ENCODE results near the gene HELQ. TPM values are rescaled to one million over a fixed set of nuclear protein-coding genes. Genes with fewer than 3 reads are reported as not detected.
"Not testable (repeated sequence)": the region's sequence is repeated elsewhere in the genome, so short reads cannot be mapped to it uniquely, and the experiment has no call there.

HELQ gene
- 7.4 and 10.1 TPM in 2 replicates for total RNA-seq

GRCh38 chr4:83455281-83456183, at the start of gene HELQ, which contains the start of gene MRPS18C:
Gene HELQ (minus strand): TSS chr4:83455823. CDS start chr4:83455693, 130 bp downstream.
Gene MRPS18C (plus strand): TSS chr4:83456058. CDS start chr4:83456078, 20 bp downstream.
- FAIRE-seq = peak; percentile 47

GRCh38 chr4:83504996-83505395, 49.4 kb upstream of the HELQ start:
- no peaks in the 10 kb centered on the region for H3K27me3 ChIP-seq (ENCODE audit: control insufficient read depth, insufficient read depth, low read length)
- no peaks in the 10 kb centered on the region for H3K36me3 ChIP-seq (ENCODE audit: control insufficient read depth, insufficient read depth, low read length)
- no peak overlapping the region for H3K4me3 ChIP-seq (ENCODE audit: low read depth, low read length)
- FAIRE-seq (no peak), DNase-seq (ENCODE audit: low read depth) (no peak)
- no peak for TF ChIP-seq CTCF (IDR thresholded peaks at IDR 0.05; ENCODE audit: insufficient read depth, low read length, severe bottlenecking)

More at GRCh38 chr4:83455281-83456183, at the start of gene HELQ, which contains the start of gene MRPS18C:
- peak; percentile 96 for DNase-seq (ENCODE audit: low read depth)
- peak; percentile 58 for TF ChIP-seq CTCF (IDR thresholded peaks at IDR 0.05; ENCODE audit: insufficient read depth, low read length, severe bottlenecking)
- peak within 1 kb of the TSS; percentile 56 for H3K4me3 ChIP-seq (ENCODE audit: low read depth, low read length)
- no peaks in the 10 kb centered on the region for H3K27me3 ChIP-seq (ENCODE audit: control insufficient read depth, insufficient read depth, low read length)
- H3K36me3 ChIP-seq (ENCODE audit: control insufficient read depth, insufficient read depth, low read length) = peaks cover 4% of the 10 kb centered on the region

DNA sequence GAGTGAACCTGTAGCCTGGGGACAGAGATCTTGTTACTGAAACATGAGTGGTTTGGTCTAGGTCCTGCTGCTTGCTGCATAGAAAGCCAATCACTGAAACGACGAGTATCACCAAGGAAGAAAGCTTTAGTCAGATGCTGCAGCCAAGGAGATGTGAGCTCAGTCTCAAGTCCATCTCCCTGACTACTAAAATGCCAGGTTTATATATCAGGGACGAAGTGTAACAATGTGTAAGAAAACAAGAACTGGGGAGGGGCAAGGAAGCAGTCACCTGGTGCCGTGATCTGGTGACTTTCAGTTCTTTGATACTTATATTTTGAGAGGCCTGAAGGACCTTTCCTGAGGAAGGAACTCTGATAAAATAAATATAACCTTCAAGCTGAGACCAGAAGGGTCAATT, 48.9 kb upstream of the HELQ start:
- DNase-seq (ENCODE audit: low read depth) (no peak), FAIRE-seq (no peak)
- no peak for TF ChIP-seq CTCF (IDR thresholded peaks at IDR 0.05; ENCODE audit: insufficient read depth, low read length, severe bottlenecking)
- Histone ChIP-seq H3K4me3 (ENCODE audit: low read depth, low read length) (no peak overlapping the region), H3K27me3 (ENCODE audit: control insufficient read depth, insufficient read depth, low read length) (no peaks in the 10 kb centered on the region), H3K36me3 (ENCODE audit: control insufficient read depth, insufficient read depth, low read length) (no peaks in the 10 kb centered on the region)

DNA sequence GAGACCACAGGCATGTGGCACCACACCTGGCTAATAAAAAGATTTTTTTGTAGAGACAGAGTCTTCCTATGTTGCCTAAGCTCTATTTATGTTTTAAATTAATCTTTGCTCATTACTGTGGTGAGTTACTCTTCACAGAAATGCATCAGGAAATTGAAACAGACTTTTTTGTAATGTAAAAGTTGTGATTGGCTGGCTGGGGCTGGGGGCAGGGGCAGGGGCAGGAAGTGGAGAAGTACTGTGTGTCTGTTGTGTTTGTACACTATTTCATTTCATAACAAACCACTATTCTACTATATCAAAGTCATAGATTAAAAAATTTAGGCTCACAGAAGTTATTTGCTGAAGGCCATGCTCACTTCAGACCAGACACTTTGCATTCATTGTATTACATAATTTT, 48.4 kb upstream of the HELQ start:
- Histone ChIP-seq H3K27me3 (ENCODE audit: control insufficient read depth, insufficient read depth, low read length) (no peaks in the 10 kb centered on the region), H3K4me3 (ENCODE audit: low read depth, low read length) (no peak overlapping the region), H3K36me3 (ENCODE audit: control insufficient read depth, insufficient read depth, low read length) (no peaks in the 10 kb centered on the region)
- DNase-seq (ENCODE audit: low read depth) = no peak
- no peak for FAIRE-seq
- no peak for TF ChIP-seq CTCF (IDR thresholded peaks at IDR 0.05; ENCODE audit: insufficient read depth, low read length, severe bottlenecking)

- H3K36me3 ChIP-seq (ENCODE audit: control insufficient read depth, insufficient read depth, low read length); H3K27me3 ChIP-seq (ENCODE audit: control insufficient read depth, insufficient read depth, low read length); FAIRE-seq; DNase-seq (ENCODE audit: low read depth); H3K4me3 ChIP-seq (ENCODE audit: low read depth, low read length): not testable (repeated sequence)
Observed at GRCh38 chr4:83501671-83502070, 46.0 kb upstream of the HELQ start.

- Histone ChIP-seq H3K36me3 (ENCODE audit: control insufficient read depth, insufficient read depth, low read length) (no peaks in the 10 kb centered on the region), H3K27me3 (ENCODE audit: control insufficient read depth, insufficient read depth, low read length) (no peaks in the 10 kb centered on the region), H3K4me3 (ENCODE audit: low read depth, low read length) (no peak overlapping the region)
- no peak for TF ChIP-seq CTCF (IDR thresholded peaks at IDR 0.05; ENCODE audit: insufficient read depth, low read length, severe bottlenecking)
- no peak for FAIRE-seq
- DNase-seq (ENCODE audit: low read depth) = no peak
Observed at GRCh38 chr4:83498187-83498586, 42.6 kb upstream of the HELQ start.

DNA sequence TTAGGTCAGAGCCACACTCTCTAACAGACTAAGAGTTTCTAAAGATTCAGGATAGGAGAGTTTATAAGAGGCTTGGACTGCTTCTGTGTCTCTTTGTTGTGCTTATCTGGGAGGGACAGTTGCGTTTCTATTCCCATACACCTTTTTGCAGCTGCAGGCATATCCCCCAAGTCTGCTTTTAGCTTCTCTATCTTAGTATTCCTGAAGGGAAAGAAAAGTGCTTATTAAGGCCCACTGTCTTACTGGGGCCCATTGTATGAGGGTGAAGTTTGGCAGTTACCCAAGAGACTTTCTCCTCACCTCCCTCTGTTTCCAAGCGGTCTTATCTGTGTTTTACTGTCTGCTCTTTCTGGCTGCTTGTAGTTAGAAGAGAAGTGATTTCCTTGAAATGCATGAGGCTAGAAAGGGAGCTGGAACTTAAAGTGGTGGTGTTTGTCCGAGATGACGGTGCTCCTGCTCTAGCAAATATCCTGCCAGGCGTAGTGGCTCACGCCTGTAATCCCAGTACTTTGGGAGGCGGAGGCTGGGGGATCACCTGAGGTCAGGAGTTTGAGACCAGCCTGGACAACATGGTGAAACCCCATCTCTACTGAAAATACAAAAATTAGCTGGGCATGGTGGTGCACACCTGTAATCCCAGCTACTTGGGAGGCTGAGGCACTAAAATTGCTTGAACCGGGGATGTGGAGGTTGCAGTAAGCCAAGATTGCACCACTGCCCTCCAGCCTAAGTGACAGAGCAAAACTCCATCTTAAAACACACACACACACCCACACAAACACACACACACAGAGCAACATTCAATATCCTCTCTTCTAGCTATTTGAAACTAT, 40.7 kb upstream of the HELQ start:
- not testable (repeated sequence) for FAIRE-seq; H3K27me3 ChIP-seq (ENCODE audit: control insufficient read depth, insufficient read depth, low read length); H3K4me3 ChIP-seq (ENCODE audit: low read depth, low read length); H3K36me3 ChIP-seq (ENCODE audit: control insufficient read depth, insufficient read depth, low read length); DNase-seq (ENCODE audit: low read depth)

All from bronchial epithelial cell (primary cell).